Stimulated activated naive CD8-positive, alpha-beta T cell treated with anti-CD3 and anti-CD28 coated beads, Interleukin-15, amount 100 ng/mL, for 72 hours (primary cell): Measurements from ENCODE around the gene SCLT1.
"Not testable (repeated sequence)": the region's sequence is repeated elsewhere in the genome, so short reads cannot be mapped to it uniquely, and the experiment has no call there.

ENCODE experiments used
- ATAC-seq: fragments of 150-1000 bp; cut with Tn5 transposase; 2 replicates; pipeline ENCODE4 v1.10.0; 2021; ENCODE audit warnings: mild to moderate bottlenecking, moderate library complexity
- DNase-seq, 2 donors: peaks; one replicate each; pipeline ENCODE4 v3.0.0; 2021 to 2022
- H3K27ac Mint-ChIP-seq, 2 donors: one replicate each; pipeline ENCODE4 v1.8.0; 2022; ENCODE audit warnings: mild to moderate bottlenecking in 2 of 2, mixed read lengths in 2 of 2, moderate library complexity in 2 of 2
- H3K27me3 Mint-ChIP-seq: one replicate; pipeline ENCODE4 v1.8.0; 2022; ENCODE audit warnings: mixed read lengths
- H3K4me1 Mint-ChIP-seq: one replicate; pipeline ENCODE4 v1.8.0; 2022; ENCODE audit warnings: mild to moderate bottlenecking, mixed read lengths
- H3K4me3 Mint-ChIP-seq, 2 donors: one replicate each; pipeline ENCODE4 v1.8.0; 2022; ENCODE audit warnings: mild to moderate bottlenecking in 2 of 2, mixed read lengths in 2 of 2, moderate library complexity in 1 of 2
- H3K9me3 Mint-ChIP-seq, 2 donors: one replicate each; pipeline ENCODE4 v1.8.0; 2022; ENCODE audit warnings: mixed read lengths in 2 of 2

The SCLT1 gene

GRCh38 chr4:129093191-129093920 is at the start of gene SCLT1:
TSS of gene SCLT1 (minus strand) at chr4:129093539. CDS start at chr4:129093103, 436 bp downstream.
- Mint-ChIP-seq H3K27me3 (no peaks in the 10 kb centered on the region), H3K4me1 (peaks cover 23% of the 10 kb centered on the region), H3K4me3 (no peak within 1 kb of the TSS), H3K9me3 (no peaks in the 10 kb centered on the region), H3K27ac (peak within 1 kb of the TSS in 1 of 2 donors; percentile 35)
- DNase-seq: peak; percentile 94 to 98
- ATAC-seq: peak; percentile 96

- Mint-ChIP-seq H3K4me3 (no peak overlapping the region), H3K27ac (no peak overlapping the region), H3K4me1 (no peaks in the 10 kb centered on the region), H3K27me3 (no peaks in the 10 kb centered on the region), H3K9me3 (no peaks in the 10 kb centered on the region)
- no peak for DNase-seq
- ATAC-seq: no peak
Measured at GRCh38 chr4:129140521-129140920, 47.2 kb upstream of the SCLT1 start.

- no peak overlapping the region for H3K27ac Mint-ChIP-seq
- DNase-seq (no peak), ATAC-seq (no peak)
Measured at GRCh38 chr4:129138810-129139496, 45.6 kb upstream of the SCLT1 start.

GRCh38 chr4:129136433-129136832 is 43.1 kb upstream of the SCLT1 start:
- H3K27me3 Mint-ChIP-seq: no peaks in the 10 kb centered on the region
- peak; percentile 51 for ATAC-seq
- H3K4me1 Mint-ChIP-seq: no peaks in the 10 kb centered on the region
- DNase-seq: no peak
- H3K4me3 Mint-ChIP-seq: no peak overlapping the region
- H3K9me3 Mint-ChIP-seq: no peaks in the 10 kb centered on the region
- H3K27ac Mint-ChIP-seq: no peak overlapping the region

More at GRCh38 chr4:129138810-129139496, 45.6 kb upstream of the SCLT1 start:
- Mint-ChIP-seq H3K27me3 (no peaks in the 10 kb centered on the region), H3K4me1 (no peaks in the 10 kb centered on the region), H3K4me3 (no peak overlapping the region), H3K9me3 (no peaks in the 10 kb centered on the region)

GRCh38 chr4:129131343-129131742 is 38.0 kb upstream of the SCLT1 start:
- DNase-seq: no peak
- no peak for ATAC-seq
- H3K9me3 Mint-ChIP-seq: no peaks in the 10 kb centered on the region
- no peak overlapping the region for H3K4me3 Mint-ChIP-seq
- H3K4me1 Mint-ChIP-seq: no peaks in the 10 kb centered on the region
- H3K27ac Mint-ChIP-seq: no peak overlapping the region
- H3K27me3 Mint-ChIP-seq: no peaks in the 10 kb centered on the region

GRCh38 chr4:129129143-129129542 is 35.8 kb upstream of the SCLT1 start:
- H3K4me3 Mint-ChIP-seq: no peak overlapping the region
- H3K9me3 Mint-ChIP-seq: peaks cover 4 to 6% of the 10 kb centered on the region in 2 donors
- ATAC-seq: no peak
- no peaks in the 10 kb centered on the region for H3K4me1 Mint-ChIP-seq
- no peak for DNase-seq
- no peaks in the 10 kb centered on the region for H3K27me3 Mint-ChIP-seq
- H3K27ac Mint-ChIP-seq: peak overlapping the region in 1 of 2 donors; percentile 6

GRCh38 chr4:129126614-129127013 is 33.3 kb upstream of the SCLT1 start:
- not testable (repeated sequence) for DNase-seq, H3K4me1 Mint-ChIP-seq, ATAC-seq, H3K27me3 Mint-ChIP-seq, H3K27ac Mint-ChIP-seq, H3K4me3 Mint-ChIP-seq
- peaks cover 6 to 16% of the 10 kb centered on the region in 2 donors for H3K9me3 Mint-ChIP-seq

GRCh38 chr4:129117705-129118104 is 24.4 kb upstream of the SCLT1 start:
- Mint-ChIP-seq H3K9me3 (no peaks in the 10 kb centered on the region), H3K27me3 (no peaks in the 10 kb centered on the region), H3K4me3 (no peak overlapping the region), H3K4me1 (no peaks in the 10 kb centered on the region), H3K27ac (no peak overlapping the region)
- DNase-seq: no peak
- no peak for ATAC-seq

- no peak for ATAC-seq
- no peak overlapping the region for H3K4me3 Mint-ChIP-seq
- H3K4me1 Mint-ChIP-seq: no peaks in the 10 kb centered on the region
- H3K9me3 Mint-ChIP-seq: no peaks in the 10 kb centered on the region
- peak overlapping the region in 1 of 2 donors; percentile 13 for H3K27ac Mint-ChIP-seq
- no peaks in the 10 kb centered on the region for H3K27me3 Mint-ChIP-seq
- DNase-seq: no peak
Measured at GRCh38 chr4:129113919-129114318, 20.6 kb upstream of the SCLT1 start.

GRCh38 chr4:129113434-129113833 is 20.1 kb upstream of the SCLT1 start:
- Mint-ChIP-seq H3K9me3 (no peaks in the 10 kb centered on the region), H3K4me3 (no peak overlapping the region), H3K4me1 (no peaks in the 10 kb centered on the region), H3K27me3 (no peaks in the 10 kb centered on the region), H3K27ac (no peak overlapping the region)
- ATAC-seq: no peak
- no peak for DNase-seq

GRCh38 chr4:129111919-129112318 is 18.6 kb upstream of the SCLT1 start:
- DNase-seq: no peak
- no peak overlapping the region for H3K27ac Mint-ChIP-seq
- no peaks in the 10 kb centered on the region for H3K27me3 Mint-ChIP-seq
- H3K4me1 Mint-ChIP-seq: no peaks in the 10 kb centered on the region
- no peak overlapping the region for H3K4me3 Mint-ChIP-seq
- no peak for ATAC-seq
- H3K9me3 Mint-ChIP-seq: no peaks in the 10 kb centered on the region

- no peak for ATAC-seq
- H3K4me1 Mint-ChIP-seq: no peaks in the 10 kb centered on the region
- no peaks in the 10 kb centered on the region for H3K9me3 Mint-ChIP-seq
- no peak overlapping the region for H3K27ac Mint-ChIP-seq
- DNase-seq: no peak
- no peak overlapping the region for H3K4me3 Mint-ChIP-seq
- H3K27me3 Mint-ChIP-seq: no peaks in the 10 kb centered on the region
Measured at GRCh38 chr4:129110931-129111330, 17.6 kb upstream of the SCLT1 start.

- Mint-ChIP-seq H3K27ac (no peak overlapping the region), H3K9me3 (no peaks in the 10 kb centered on the region), H3K4me1 (no peaks in the 10 kb centered on the region), H3K4me3 (no peak overlapping the region), H3K27me3 (no peaks in the 10 kb centered on the region)
- no peak for DNase-seq
- no peak for ATAC-seq
Measured at GRCh38 chr4:129109965-129110824, 16.9 kb upstream of the SCLT1 start.

GRCh38 chr4:129098531-129099001 is 5.2 kb upstream of the SCLT1 start:
- H3K27me3 Mint-ChIP-seq: no peaks in the 10 kb centered on the region
- peaks cover 32% of the 10 kb centered on the region for H3K4me1 Mint-ChIP-seq
- ATAC-seq (no peak), DNase-seq (no peak)
- H3K9me3 Mint-ChIP-seq: no peaks in the 10 kb centered on the region
- H3K4me3 Mint-ChIP-seq: no peak overlapping the region
- no peak overlapping the region for H3K27ac Mint-ChIP-seq

GRCh38 chr4:129095811-129096454 is 2.6 kb upstream of the SCLT1 start, which contains the start of gene C4orf33:
TSS of gene C4orf33 (plus strand) at chr4:129096152. CDS start at chr4:129102611, 6,459 bp downstream.
- peak; percentile 51 for ATAC-seq
- no peaks in the 10 kb centered on the region for H3K27me3 Mint-ChIP-seq
- H3K4me3 Mint-ChIP-seq: peak within 1 kb of the TSS; percentile 86 to 88
- H3K27ac Mint-ChIP-seq: peak within 1 kb of the TSS; percentile 83 to 93
- DNase-seq: peak; percentile 63 to 79
- H3K4me1 Mint-ChIP-seq: peaks cover 32% of the 10 kb centered on the region
- H3K9me3 Mint-ChIP-seq: no peaks in the 10 kb centered on the region
